HG02759 (cell line): ENCODE results near the gene KCTD18.

Source experiments
- ATAC-seq: cut with Tn5 transposase; IDR thresholded peaks from one replicate; pipeline ENCODE4 v1.9.1; 2021; ENCODE audit warnings: mild to moderate bottlenecking, moderate library complexity; ENCODE audit not compliant: unreplicated experiment

KCTD18 gene

DNA sequence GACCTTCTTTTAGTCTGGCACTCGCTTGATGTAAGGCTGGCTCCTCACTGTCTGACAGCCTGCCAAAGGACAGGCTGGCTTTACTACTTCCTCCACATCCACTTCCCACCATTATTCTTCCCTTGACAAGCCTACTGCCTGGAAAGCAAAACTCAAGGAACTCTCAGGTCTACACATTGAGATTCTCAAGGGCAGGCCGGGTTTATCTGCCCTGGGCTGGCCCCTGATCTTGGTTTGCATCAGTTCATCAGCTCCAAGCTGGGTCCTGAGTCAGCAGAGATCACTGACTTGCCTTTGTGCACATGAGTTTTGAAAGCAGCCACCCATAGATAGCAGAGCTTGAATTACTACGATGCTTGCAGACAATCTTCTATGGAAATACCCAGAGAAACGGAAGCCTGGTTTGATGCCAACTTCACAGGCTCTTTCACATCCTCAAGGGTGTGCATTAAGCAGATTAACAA is 53.9 kb downstream of the KCTD18 start:
- peak; percentile 64 for ATAC-seq

DNA sequence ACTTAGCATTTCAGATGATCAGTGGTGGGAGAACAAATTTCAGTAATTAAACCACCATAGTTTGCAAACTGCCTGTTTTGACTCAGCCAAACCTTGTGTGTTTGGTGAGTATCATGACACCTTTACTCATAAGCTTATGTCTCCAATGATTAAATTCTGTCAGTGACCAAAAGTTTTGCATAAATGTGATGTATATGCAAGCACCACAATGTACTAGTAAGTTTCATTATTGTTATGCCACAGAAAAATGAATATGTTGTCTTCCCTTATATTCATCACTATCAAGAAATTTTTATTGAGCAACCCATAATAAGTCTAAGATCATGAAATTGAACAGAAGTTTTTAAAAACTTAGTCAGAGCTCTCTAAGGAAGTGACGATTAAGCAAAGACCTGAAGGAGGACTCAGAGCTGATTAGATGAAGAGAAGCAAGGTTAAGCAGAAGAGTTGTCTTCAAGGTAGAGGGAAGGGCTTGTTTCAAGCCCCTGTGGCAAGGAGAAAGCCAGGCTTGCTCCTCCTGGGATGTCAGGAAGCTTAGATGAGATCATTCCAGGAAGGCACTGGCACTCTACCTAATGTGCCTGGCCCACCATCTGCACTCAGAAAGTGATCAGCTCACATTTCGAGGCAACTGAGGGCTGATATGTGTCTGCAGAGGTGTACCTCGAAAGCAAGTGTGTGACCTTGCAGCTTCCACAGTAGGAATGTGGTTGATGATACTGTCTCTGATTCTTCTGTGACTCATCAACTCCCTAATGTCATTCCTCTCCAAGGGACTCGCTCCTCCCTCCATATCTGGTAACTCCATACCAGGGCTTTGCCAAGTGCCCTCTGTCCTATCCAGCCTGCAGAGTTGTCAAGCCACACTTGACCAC is 54.7 kb downstream of the KCTD18 start:
- ATAC-seq = peak; percentile 80

DNA sequence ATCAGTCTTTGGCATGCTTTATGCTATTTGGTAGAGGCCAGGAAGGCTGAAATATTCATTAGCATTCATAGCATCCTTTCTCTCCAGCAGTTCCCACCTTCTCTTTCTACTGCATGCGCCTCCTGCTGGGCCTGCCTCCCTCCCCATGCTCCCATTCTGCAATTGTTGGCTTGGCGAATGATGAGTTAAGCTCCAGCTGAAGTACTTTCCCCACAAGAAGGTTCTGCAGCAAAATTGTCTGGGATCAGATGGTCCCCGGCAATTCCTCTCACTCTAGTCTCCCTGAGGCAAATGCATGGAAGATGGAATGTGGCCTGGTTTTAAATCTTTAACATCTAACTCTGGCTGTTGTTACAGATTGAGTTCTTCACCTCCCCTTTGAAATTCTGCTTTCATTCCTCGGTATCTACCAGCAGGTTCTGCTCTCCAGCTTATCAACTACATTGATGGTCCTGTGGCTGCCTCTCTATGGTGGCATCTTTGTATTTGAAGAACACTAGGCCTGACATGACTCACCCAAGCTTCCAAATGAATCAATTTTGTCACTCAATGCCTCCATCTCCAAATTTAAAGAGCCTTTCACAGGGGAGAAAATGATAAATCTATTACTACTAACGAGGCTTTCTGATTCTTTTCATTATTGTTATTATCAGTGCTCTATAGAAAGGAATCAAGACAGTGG is 55.9 kb downstream of the KCTD18 start:
- ATAC-seq = no peak

GRCh38 chr2:200453142-200453852 is 56.6 kb downstream of the KCTD18 start:
- no peak for ATAC-seq

- ATAC-seq = no peak
Observed at GRCh38 chr2:200452377-200452776, 57.5 kb downstream of the KCTD18 start.

- ATAC-seq = peak; percentile 30
Observed at GRCh38 chr2:200451511-200451910, 58.4 kb downstream of the KCTD18 start.

GRCh38 chr2:200450288-200450687 is 59.6 kb downstream of the KCTD18 start:
- no peak for ATAC-seq

DNA sequence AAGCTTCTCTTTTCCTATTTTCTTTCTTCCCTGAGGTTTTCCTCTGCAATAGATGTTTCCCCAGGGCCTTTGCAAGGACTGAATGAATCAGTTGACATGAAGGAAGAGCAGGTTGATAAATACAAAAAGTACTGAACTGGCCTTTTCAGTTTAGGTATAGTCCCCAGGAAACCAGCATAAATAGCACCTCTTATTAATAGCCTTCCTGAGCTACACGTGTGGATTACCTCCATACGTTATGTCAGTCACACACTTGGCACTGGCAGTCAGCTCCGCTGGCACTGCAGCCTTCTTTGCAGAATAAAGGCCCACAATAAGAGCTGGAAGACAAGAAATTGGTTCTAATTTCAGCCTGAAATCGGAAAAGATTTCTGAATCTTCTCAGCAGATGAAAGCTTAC is 60.7 kb downstream of the KCTD18 start:
- ATAC-seq = no peak

GRCh38 chr2:200448455-200448854 is 61.4 kb downstream of the KCTD18 start:
- no peak for ATAC-seq

GRCh38 chr2:200447139-200447855 is 62.6 kb downstream of the KCTD18 start:
- no peak for ATAC-seq

- no peak for ATAC-seq
Observed at GRCh38 chr2:200446612-200447011, 63.3 kb downstream of the KCTD18 start.

GRCh38 chr2:200445284-200445683 is 64.6 kb downstream of the KCTD18 start:
- no peak for ATAC-seq

DNA sequence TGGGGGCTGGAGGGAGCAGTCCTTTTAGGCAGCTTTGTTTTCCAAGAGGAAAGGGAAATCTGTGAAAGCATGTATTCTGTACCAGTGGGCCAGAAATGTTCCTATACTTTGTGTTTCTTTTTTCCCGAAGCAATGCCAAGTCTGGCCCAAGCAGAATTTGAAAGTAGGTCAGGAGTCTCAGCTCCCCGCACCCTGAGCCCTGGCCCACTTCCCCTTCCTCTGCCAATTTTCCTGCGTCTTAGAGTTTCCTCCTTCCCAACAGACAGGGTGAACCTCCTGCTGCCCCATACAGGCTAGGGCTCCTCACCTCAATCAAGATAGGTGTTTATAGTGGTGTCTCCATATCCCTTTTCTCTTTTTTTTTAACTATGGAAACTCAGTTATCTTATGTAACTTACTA is 65.3 kb downstream of the KCTD18 start:
- ATAC-seq = no peak

GRCh38 chr2:200443916-200444315 is 66.0 kb downstream of the KCTD18 start:
- no peak for ATAC-seq

DNA sequence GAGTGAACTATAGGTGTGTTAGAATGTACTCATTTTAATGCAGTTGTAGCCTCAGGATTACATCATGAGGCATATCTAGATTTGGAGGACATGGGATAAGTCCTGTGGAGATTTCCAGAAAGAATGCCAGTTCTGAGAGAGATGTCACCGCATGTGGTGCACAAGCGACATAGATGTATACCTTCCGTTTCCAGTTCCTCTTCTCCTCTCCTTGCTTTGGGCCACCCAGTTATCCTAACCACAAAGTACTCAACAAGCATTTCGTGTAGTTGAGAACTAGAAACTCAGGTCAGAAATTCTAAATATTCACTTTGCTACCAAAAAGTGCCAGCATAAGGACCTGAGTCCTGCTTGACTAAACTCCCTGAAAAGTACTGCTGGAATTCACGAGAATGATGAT is 66.5 kb downstream of the KCTD18 start:
- ATAC-seq = no peak

DNA sequence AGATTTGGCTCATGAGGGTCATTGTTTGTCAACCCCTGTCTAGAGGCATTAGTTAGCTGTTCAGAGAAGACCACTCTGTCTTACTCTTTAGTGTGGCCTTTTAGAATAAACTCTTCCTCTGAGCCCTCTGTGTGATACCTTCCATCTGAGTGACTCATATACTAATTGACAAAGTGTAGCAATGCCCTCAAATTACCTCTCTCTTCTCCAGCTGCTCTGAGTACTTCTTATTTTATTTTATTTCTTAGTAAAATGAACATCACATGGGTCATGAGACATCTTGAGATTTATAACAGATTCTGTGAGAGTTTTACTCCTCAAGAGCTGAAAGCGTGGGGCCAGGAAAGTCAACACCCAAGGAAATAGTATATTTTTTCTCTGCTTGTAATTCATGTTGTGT is 67.4 kb downstream of the KCTD18 start:
- no peak for ATAC-seq

- no peak for ATAC-seq
Observed at GRCh38 chr2:200439981-200440380, 69.9 kb downstream of the KCTD18 start.
